ENCODE results near the gene CEP89.

The CEP89 gene

GRCh38 chr19:32917616-32917996 lies 54.2 kb downstream of the CEP89 start:
- no peak overlapping the region for H3K4me3 ChIP-seq (ENCODE audit: control insufficient read depth, low read depth, low read length)
- TF ChIP-seq CTCF (IDR thresholded peaks at IDR 0.05; ENCODE audit: control insufficient read depth, insufficient read depth, low read depth, low read length, missing control alignments): no peak
- DNase-seq (ENCODE audit: low read depth): no peak

DNA sequence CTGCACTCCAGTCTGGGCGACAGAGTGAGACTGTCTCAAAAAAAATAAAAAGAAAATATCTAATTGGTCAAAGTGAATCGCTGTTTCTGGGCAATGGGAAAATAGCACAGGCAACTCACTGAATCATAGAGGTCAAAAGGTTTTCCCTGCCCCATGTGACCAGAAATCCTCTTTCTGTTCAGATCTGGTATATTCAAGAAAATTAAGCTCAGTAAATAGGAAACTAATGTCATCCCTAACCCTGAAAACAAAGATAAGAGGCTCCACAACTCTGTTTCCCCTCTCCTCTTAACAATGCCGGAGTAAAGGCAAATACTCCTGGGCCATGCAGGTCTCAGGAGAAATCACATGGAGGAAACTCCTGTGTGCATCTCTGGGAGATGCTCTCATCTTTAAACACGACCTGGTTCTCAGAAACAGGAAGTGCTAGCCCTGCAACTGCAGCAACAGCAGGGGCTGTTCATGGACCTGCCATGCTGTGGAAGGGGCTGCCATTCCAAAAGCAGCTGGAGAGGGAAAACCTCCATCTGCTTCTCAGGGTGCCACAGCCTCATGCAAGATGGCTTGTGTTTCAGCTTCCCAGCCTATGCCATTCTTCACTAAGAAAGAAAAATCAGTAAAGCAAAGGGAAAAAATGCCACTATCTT lies 54.7 kb downstream of the CEP89 start:
- H3K4me3 ChIP-seq (ENCODE audit: control insufficient read depth, low read depth, low read length): no peak overlapping the region
- TF ChIP-seq CTCF (IDR thresholded peaks at IDR 0.05; ENCODE audit: control insufficient read depth, insufficient read depth, low read depth, low read length, missing control alignments): no peak
- no peak for DNase-seq (ENCODE audit: low read depth)

DNA sequence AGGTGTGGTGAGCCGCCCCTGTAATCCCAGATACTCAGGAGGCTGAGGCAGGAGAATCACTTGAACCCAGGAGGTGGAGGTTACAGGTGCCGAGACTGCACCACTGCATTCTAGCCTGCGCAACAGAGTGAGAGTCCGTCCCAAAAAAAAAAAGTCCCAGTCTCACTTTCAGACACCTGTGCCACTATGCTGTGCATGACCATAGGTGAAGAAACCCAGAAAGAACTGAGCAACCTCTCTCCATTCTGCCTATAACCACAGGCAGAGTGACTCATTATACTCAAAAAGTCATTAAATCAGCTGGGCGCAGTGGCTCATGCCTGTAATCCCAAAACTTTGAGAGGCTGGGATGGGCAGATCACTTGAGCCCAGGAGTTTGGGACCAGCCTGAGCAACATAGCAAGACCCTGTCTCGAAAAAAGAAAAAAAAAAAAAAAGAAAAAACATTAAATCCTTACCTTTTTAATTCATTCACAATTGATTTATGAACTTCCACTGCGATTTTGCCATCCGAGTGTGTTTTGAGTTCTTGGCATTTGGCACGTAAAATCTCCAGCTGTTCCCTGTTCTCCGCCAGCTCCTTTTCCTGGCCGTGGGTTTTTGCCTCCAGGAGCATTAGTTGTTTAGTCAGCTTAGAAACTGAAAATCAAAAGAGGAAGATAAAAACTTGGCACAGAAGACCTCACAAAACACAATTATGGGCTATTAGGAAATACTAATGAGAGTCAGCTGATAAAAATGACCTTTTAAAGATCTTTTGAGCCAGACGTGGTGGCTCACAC lies 56.7 kb downstream of the CEP89 start:
- TF ChIP-seq CTCF (IDR thresholded peaks at IDR 0.05; ENCODE audit: control insufficient read depth, insufficient read depth, low read depth, low read length, missing control alignments): no peak
- H3K4me3 ChIP-seq (ENCODE audit: control insufficient read depth, low read depth, low read length): no peak overlapping the region
- no peak for DNase-seq (ENCODE audit: low read depth)

GRCh38 chr19:32911467-32911866 lies 60.3 kb downstream of the CEP89 start:
- TF ChIP-seq CTCF (IDR thresholded peaks at IDR 0.05; ENCODE audit: control insufficient read depth, insufficient read depth, low read depth, low read length, missing control alignments): no peak
- H3K4me3 ChIP-seq (ENCODE audit: control insufficient read depth, low read depth, low read length): no peak overlapping the region
- no peak for DNase-seq (ENCODE audit: low read depth)

- DNase-seq (ENCODE audit: low read depth): no peak
- no peak for TF ChIP-seq CTCF (IDR thresholded peaks at IDR 0.05; ENCODE audit: control insufficient read depth, insufficient read depth, low read depth, low read length, missing control alignments)
- H3K4me3 ChIP-seq (ENCODE audit: control insufficient read depth, low read depth, low read length): no peak overlapping the region
Observed at GRCh38 chr19:32910874-32911273, 60.9 kb downstream of the CEP89 start.

DNA sequence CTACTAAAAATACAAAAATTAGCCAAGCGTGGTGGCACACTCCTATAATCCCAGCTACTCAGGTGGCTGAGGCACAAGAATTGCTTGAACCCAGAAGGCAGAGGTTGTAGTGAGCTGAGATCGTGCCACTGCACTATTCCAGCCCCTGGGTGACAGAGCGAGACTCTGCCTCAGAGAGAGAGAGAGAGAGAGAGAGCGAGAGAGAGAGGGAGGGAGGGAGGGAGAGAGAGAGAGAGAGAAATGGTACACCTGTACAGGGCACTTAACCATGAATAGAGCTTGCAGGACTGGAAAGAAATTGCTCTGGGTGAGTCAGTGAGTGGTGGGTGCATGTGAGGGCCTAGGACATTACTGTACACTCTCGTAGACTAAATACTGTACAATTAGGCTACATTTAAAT lies 61.7 kb downstream of the CEP89 start:
- no peak for TF ChIP-seq CTCF (IDR thresholded peaks at IDR 0.05; ENCODE audit: control insufficient read depth, insufficient read depth, low read depth, low read length, missing control alignments)
- no peak for DNase-seq (ENCODE audit: low read depth)
- no peak overlapping the region for H3K4me3 ChIP-seq (ENCODE audit: control insufficient read depth, low read depth, low read length)

All from AG09309 (cell line).